HepG2 (cell line): ENCODE measurements around the gene SEPHS2. TPM values are rescaled to one million over a fixed set of nuclear protein-coding genes. Genes with fewer than 3 reads are reported as not detected.

ENCODE experiments used
- NR2F1 ChIP-seq, 2 experiments: fragments of 450-650 bp in 1 of 2; formaldehyde crosslinking in 1 of 2; IDR thresholded peaks; 2 replicates each; pipeline versions ENCODE4 v1.5.0 to v1.6.1; 2016 to 2020; ENCODE audit warnings: mild to moderate bottlenecking in 1 of 2, missing compliant biosample characterization in 1 of 2, missing genetic modification reagents in 1 of 2, moderate library complexity in 1 of 2
- TP53 ChIP-seq: sonication (generic); formaldehyde crosslinking; conservative IDR thresholded peaks from 2 replicates; pipeline ENCODE4 v1.4.0; 2020; ENCODE audit warnings: missing genetic modification reagents
- polyA plus RNA-seq, 8 experiments: library from polyadenylated mRNA; depleted of rRNA in 3 of 8; stranded (reverse) in 7 of 8; unstranded in 1 of 8; fragments of >200 nt; fragmentation: Illumina TruSeq in 4 of 8; extraction: Trizol in 4 of 8; gene quantifications; 2 replicates each; pipeline versions ENCODE4 v1.2.1 to v1.2.3, GENCODE V29; 2011 to 2016; ENCODE audit warnings: low read depth in 4 of 8, missing spikeins in 1 of 8, mixed read lengths in 1 of 8; ENCODE audit not compliant: insufficient read depth in 1 of 8
- total RNA-seq, 5 experiments: library from RNA; depleted of rRNA; stranded (reverse); fragments of >200 nt; fragmentation: Illumina TruSeq; extraction: Trizol; gene quantifications; 2 replicates each; pipeline ENCODE4 v1.2.3, GENCODE V29; 2016; ENCODE audit warnings: low read depth in 1 of 5
- TF ChIP-seq, protein P1 (sequence below): sonication (generic); formaldehyde crosslinking; IDR thresholded peaks from 2 replicates; pipeline ENCODE4 v1.8.0; 2022; ENCODE audit warnings: mild to moderate bottlenecking, missing genetic modification reagents, borderline replicate concordance
- TF ChIP-seq, protein P2 (sequence below), 2 experiments: sonication (generic) in 1 of 2; formaldehyde crosslinking in 1 of 2; IDR thresholded peaks; 2 replicates each; pipeline versions ENCODE4 v1.6.1 to v1.9.0; 2014 to 2022; ENCODE audit warnings: antibody characterized with exemption in 1 of 2, borderline replicate concordance in 1 of 2, inconsistent platforms in 1 of 2, low read depth in 1 of 2, missing genetic modification reagents in 1 of 2
- TF ChIP-seq, protein P3 (sequence below): sonication (generic); formaldehyde crosslinking; IDR thresholded peaks from 2 replicates; pipeline ENCODE4 v1.4.0; 2020; ENCODE audit warnings: mild to moderate bottlenecking, missing genetic modification reagents
- TF ChIP-seq, protein P4 (sequence below): sonication (generic); formaldehyde crosslinking; IDR thresholded peaks from 2 replicates; pipeline ENCODE4 v1.8.0; 2023; ENCODE audit warnings: mild to moderate bottlenecking, missing genetic modification reagents

SEPHS2 gene
- total and polyA plus RNA-seq, 2 of the 13 experiments (the other 11 are each of a cell fraction or from before 2014, with no cell fraction given): 20.7 to 127 TPM

DNA sequence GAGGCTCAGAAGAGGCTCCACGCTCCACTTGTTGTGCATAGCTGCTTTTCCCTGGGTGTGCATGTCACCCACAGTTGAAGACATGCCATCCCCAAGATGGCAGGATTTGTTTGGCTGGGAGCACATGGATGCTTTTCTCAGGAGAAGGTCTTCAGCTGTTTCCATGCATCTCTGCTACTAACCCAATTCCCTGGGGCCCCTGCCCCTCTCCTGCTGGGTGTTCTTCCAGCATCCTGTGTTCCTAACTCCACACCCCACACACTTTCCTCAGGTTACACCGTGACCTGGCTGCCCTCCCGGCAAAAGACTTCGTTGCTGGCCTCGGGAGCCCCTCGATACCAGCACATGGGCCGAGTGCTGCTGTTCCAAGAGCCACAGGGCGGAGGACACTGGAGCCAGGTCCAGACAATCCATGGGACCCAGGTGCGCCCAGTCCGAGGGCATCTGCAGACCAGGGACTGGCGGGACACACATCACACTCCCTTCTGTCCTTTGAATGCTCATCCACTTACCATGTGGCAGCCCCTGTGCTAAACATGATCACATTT lies 48.3 kb upstream of the SEPHS2 start (continued):
- TF ChIP-seq, protein P1, sequence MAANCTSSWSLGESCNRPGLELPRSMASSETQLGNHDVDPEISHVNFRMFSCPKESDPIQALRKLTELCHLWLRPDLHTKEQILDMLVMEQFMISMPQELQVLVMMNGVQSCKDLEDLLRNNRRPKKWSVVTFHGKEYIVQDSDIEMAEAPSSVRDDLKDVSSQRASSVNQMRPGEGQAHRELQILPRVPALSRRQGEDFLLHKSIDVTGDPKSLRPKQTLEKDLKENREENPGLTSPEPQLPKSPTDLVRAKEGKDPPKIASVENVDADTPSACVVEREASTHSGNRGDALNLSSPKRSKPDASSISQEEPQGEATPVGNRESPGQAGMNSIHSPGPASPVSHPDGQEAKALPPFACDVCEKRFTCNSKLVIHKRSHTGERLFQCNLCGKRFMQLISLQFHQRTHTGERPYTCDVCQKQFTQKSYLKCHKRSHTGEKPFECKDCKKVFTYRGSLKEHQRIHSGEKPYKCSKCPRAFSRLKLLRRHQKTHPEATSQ (CRISPR knock-in tag): no peak
- TF ChIP-seq, protein P2, sequence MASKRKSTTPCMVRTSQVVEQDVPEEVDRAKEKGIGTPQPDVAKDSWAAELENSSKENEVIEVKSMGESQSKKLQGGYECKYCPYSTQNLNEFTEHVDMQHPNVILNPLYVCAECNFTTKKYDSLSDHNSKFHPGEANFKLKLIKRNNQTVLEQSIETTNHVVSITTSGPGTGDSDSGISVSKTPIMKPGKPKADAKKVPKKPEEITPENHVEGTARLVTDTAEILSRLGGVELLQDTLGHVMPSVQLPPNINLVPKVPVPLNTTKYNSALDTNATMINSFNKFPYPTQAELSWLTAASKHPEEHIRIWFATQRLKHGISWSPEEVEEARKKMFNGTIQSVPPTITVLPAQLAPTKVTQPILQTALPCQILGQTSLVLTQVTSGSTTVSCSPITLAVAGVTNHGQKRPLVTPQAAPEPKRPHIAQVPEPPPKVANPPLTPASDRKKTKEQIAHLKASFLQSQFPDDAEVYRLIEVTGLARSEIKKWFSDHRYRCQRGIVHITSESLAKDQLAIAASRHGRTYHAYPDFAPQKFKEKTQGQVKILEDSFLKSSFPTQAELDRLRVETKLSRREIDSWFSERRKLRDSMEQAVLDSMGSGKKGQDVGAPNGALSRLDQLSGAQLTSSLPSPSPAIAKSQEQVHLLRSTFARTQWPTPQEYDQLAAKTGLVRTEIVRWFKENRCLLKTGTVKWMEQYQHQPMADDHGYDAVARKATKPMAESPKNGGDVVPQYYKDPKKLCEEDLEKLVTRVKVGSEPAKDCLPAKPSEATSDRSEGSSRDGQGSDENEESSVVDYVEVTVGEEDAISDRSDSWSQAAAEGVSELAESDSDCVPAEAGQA (IDR thresholded peaks at IDR 0.05; ENCODE audit: low read depth): no peak
- TF ChIP-seq, protein P2 (CRISPR knock-in tag; IDR thresholded peaks at IDR 0.05; ENCODE audit: borderline replicate concordance): no peak
- TF ChIP-seq, protein P3, sequence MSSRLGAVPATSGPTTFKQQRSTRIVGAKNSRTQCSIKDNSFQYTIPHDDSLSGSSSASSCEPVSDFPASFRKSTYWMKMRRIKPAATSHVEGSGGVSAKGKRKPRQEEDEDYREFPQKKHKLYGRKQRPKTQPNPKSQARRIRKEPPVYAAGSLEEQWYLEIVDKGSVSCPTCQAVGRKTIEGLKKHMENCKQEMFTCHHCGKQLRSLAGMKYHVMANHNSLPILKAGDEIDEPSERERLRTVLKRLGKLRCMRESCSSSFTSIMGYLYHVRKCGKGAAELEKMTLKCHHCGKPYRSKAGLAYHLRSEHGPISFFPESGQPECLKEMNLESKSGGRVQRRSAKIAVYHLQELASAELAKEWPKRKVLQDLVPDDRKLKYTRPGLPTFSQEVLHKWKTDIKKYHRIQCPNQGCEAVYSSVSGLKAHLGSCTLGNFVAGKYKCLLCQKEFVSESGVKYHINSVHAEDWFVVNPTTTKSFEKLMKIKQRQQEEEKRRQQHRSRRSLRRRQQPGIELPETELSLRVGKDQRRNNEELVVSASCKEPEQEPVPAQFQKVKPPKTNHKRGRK (CRISPR knock-in tag): no peak
- TF ChIP-seq TP53 (CRISPR knock-in tag) (no peak), NR2F1 (CRISPR knock-in tag; IDR thresholded peaks at IDR 0.05) (no peak)
- TF ChIP-seq, protein P4, sequence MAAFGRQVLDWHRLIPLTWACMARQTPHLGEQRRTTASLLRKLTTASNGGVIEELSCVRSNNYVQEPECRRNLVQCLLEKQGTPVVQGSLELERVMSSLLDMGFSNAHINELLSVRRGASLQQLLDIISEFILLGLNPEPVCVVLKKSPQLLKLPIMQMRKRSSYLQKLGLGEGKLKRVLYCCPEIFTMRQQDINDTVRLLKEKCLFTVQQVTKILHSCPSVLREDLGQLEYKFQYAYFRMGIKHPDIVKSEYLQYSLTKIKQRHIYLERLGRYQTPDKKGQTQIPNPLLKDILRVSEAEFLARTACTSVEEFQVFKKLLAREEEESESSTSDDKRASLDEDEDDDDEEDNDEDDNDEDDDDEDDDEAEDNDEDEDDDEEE (CRISPR knock-in tag): no peak
